Choroid plexus epithelial cell (primary cell): Measurements from ENCODE around the gene BRSK2.

Source experiments
- DNase-seq: peaks from one replicate; pipeline ENCODE4 v3.0.0-alpha.2; 2010; ENCODE audit warnings: low read depth
- H3K4me3 ChIP-seq: 2 replicates; pipeline ENCODE4 v1.5.1; 2011; ENCODE audit warnings: low read depth, mild to moderate bottlenecking, control low read depth, low read length, moderate library complexity
- TF ChIP-seq, protein P1 (sequence below): conservative IDR thresholded peaks from 2 replicates; pipeline ENCODE4 v1.5.1; 2011; ENCODE audit warnings: low read depth, mild to moderate bottlenecking, control low read depth, inconsistent platforms, low read length, moderate library complexity

BRSK2 gene

GRCh38 chr11:1403078-1403620 lies 13.4 kb downstream of the BRSK2 start:
- TF ChIP-seq, protein P1, sequence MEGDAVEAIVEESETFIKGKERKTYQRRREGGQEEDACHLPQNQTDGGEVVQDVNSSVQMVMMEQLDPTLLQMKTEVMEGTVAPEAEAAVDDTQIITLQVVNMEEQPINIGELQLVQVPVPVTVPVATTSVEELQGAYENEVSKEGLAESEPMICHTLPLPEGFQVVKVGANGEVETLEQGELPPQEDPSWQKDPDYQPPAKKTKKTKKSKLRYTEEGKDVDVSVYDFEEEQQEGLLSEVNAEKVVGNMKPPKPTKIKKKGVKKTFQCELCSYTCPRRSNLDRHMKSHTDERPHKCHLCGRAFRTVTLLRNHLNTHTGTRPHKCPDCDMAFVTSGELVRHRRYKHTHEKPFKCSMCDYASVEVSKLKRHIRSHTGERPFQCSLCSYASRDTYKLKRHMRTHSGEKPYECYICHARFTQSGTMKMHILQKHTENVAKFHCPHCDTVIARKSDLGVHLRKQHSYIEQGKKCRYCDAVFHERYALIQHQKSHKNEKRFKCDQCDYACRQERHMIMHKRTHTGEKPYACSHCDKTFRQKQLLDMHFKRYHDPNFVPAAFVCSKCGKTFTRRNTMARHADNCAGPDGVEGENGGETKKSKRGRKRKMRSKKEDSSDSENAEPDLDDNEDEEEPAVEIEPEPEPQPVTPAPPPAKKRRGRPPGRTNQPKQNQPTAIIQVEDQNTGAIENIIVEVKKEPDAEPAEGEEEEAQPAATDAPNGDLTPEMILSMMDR: no peak
- DNase-seq: no peak
- H3K4me3 ChIP-seq: no peak overlapping the region

DNA sequence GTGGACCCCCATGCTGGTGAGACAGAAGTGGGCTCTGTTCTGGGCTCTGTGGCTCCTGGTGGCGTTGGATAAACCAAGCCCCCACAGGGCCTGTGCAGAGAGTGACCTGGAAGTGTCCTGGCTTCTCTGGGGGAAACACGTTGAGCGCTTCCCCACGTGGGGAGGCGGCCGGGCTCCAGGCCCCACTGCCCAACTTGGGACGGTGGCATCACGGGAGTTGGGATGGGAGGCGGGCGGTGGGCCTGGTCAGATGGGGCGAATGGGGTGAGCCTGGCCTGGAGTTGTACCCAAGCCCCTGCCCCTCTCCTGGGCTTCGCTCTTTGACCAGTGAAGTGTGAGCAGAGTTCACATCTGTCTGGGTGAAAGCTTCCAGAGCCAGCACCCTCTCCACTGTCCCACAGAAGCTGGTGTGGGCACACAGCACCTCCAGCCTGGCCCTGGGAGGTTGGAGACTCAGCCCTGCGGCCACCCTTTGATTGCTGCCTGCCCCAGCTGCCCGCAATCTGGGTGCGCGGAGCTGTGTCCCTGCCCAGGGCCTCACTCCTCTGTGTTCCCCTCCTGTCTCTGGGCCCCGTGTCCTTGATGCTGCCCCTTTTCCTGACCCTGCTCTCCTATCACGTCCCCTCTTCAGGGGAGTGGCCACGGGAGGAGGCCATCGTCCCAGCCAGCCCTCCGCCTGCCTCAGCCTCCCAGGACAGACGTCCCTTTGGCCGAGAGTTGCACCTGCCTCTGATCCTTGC lies 14.2 kb downstream of the BRSK2 start:
- H3K4me3 ChIP-seq: no peak overlapping the region
- TF ChIP-seq, protein P1: no peak
- no peak for DNase-seq

DNA sequence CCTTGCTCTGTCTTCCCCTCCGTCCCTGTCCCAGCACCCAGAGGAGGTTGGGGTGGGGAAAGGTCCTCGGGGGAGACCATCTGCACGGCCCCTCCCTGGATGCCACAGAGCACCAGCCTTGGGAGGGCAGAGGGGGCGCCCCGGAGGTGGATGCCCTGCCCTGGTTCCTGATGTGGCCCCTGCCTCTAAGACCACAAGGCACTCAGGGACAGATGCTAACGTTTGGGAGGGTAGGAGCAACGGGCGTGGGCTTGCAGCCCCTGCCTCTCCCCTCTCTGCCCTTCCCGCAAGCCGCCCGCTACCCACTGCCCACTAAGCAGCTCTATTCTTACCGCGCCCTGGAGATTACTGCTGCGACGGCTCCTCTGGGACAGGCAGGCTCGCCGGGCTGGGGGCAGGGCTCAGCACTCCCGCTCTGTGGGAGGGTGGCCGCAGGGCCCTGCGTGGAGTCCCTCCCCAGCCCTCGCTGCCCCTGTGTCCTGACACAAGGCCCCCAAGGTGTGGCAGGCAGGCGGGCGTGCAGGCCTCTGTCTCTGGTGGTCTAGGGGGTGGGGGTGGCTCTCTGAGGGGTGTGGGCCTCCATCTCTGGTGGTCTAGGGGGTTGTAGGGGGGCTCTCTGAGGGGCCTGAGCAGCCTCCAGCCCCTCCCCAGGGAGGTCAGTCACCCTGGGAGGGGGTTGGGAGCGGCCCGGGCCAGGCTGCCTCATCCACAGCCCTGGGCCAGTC lies 14.9 kb downstream of the BRSK2 start:
- no peak overlapping the region for H3K4me3 ChIP-seq
- TF ChIP-seq, protein P1: no peak
- no peak for DNase-seq

DNA sequence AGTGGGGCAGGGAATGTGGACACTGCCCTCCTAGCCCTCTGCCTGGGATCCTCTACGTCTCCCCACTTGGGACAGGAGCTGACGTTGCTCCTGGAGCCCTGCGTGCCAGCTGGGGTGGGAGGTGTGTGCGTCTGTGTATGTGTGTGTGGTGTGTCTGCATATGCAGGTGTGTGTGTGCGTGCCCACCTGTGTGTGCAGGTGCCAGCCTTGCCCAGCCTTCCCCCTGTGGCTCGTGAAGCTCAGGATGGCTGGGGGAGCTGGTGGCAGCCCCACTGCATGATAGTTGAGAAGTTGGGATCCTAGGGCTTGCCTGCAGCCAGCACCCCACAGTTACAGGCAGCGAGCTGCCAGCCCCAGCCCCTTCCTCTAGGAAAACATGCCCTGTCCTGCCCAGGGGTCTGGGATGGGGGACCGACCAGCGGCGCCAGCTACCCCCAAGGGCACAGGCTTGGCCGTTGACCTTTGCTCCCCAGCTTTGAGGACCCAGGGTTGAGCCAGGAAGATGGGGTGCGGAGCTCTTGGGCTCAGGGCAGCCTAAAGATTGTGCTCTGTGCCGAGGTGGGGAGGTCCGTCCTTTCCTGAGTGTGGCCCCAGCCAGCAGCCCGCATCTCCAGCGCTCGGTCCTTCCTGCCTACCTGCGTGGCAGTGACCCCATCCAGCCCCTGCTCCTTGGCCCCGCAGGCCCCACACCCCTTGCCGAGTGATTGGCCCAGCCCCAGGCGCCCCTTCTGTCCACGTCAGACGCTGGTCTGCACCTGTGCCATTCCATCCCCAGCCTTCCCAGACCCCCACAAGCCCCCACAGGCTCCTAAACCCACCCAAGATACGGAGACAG lies 15.7 kb downstream of the BRSK2 start:
- no peak overlapping the region for H3K4me3 ChIP-seq
- TF ChIP-seq, protein P1: no peak
- DNase-seq: no peak

DNA sequence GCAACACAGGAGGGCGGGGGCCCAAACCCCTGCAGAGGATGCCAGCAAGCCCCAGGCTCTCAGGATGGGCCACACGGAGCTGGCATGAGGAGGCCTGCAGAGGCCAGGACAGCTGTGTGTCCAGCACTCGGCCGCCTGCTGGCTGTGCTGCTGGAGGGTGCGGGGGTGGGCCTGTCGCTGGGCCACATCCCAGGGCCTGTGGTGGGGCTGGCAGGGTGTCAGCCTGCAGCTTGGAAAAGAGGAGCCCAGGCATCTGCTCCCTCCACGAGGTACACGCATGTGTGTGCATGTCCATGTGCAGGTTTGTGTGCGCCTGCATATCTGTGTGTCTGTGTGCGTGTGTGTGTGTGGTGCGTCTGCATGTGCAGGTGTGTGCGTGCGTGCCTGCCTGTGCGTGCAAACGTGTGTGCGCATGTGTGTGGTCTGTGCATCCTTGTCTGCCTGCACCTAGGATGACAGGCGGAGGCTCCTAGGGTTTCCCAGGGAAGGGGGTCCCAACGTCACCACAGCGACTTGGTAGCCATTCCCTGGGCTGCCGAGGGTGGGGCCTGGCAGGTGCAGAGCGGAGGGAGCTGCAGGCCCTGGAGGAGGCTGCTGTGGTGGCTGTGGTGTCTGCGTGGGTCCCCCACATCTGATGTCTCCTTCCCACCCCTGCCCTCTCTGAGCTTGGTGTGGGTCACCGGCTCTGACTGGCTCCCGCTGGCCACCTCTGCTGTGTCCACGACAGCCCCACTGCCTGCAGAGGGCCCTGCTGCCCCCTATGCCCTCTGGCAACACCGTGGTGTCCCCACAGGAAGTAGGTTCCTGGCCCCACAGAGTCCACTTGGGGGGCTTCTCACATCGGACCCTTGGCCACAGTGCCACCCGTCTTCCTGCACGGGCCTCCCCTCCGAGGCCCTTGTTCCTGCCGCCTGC lies 17.1 kb downstream of the BRSK2 start:
- TF ChIP-seq, protein P1: no peak
- H3K4me3 ChIP-seq: no peak overlapping the region
- DNase-seq: no peak

DNA sequence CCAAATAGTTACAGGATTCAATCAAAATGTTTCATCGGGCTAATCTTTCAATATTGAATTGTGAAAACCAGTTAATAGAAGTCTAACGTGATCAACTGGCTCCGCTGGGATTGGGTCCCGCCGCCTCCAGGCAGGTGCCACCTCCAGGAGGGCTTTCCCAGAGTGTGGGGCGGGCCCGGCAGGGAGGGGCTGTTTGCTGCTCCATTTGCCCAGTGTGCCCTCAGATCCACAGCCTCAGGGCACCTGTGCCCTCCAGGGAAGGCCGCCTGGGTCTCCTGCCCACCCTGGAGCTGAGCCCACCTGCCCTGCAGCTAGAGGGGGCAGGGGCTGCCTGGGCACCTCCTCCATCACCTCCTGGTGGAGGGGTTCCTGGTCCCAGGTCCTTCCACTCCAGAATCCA lies 17.9 kb downstream of the BRSK2 start:
- H3K4me3 ChIP-seq: no peak overlapping the region
- TF ChIP-seq, protein P1: no peak
- DNase-seq: no peak
